SU-DHL-6 (cell line): Measurements from ENCODE around the gene ATP11C.

Experiments
- H2AFZ ChIP-seq: fragments of 200-600 bp; sonication (generic); 2 replicates; pipeline ENCODE4 v1.6.1; 2014; ENCODE audit warnings: low read depth, mild to moderate bottlenecking, moderate library complexity, mixed read lengths, antibody characterized with exemption, low read length; ENCODE audit not compliant: severe bottlenecking
- H3F3A ChIP-seq: fragments of 200-600 bp; shearing (Covaris generic); 2 replicates; pipeline ENCODE4 v1.6.0; 2016; ENCODE audit warnings: antibody characterized with exemption, mild to moderate bottlenecking; ENCODE audit not compliant: insufficient read depth
- H3K27ac ChIP-seq: fragments of 200-600 bp; sonication (generic); 2 replicates; pipeline ENCODE4 v1.5.1; 2016; ENCODE audit warnings: low read depth, mild to moderate bottlenecking, low read length, moderate library complexity, mixed read lengths
- H3K27me3 ChIP-seq: fragments of 200-600 bp; sonication (generic), shearing (Covaris generic); 2 replicates; pipeline ENCODE4 v1.6.0; 2014; ENCODE audit warnings: mild to moderate bottlenecking, low read length
- H3K36me3 ChIP-seq: fragments of 200-600 bp; sonication (generic); 2 replicates; pipeline ENCODE4 v1.6.1; 2014; ENCODE audit warnings: mild to moderate bottlenecking, low read length, mixed read lengths
- H3K4me2 ChIP-seq: fragments of 300-600, 200-600 bp; shearing (Covaris generic), sonication (generic); 2 replicates; pipeline ENCODE4 v1.6.0; 2014; ENCODE audit warnings: low read length, low read depth, mild to moderate bottlenecking; ENCODE audit not compliant: poor library complexity, severe bottlenecking
- H3K4me3 ChIP-seq: fragments of 200-600 bp; sonication (generic); 2 replicates; pipeline ENCODE4 v1.5.1; 2014; ENCODE audit warnings: antibody characterized with exemption, low read length, mild to moderate bottlenecking, mixed read lengths; ENCODE audit not compliant: insufficient read depth, poor library complexity, severe bottlenecking
- H3K79me2 ChIP-seq: fragments of 200-600 bp; sonication (generic); 2 replicates; pipeline ENCODE4 v1.6.1; 2014; ENCODE audit warnings: mild to moderate bottlenecking, low read length, moderate library complexity; ENCODE audit not compliant: insufficient read depth
- H3K9ac ChIP-seq: fragments of 200-600 bp; sonication (generic); 2 replicates; pipeline ENCODE4 v1.7.0; 2014; ENCODE audit warnings: mild to moderate bottlenecking, low read length
- H3K9me2 ChIP-seq: fragments of 200-600 bp; sonication (generic); replicated peaks from 2 replicates; pipeline ENCODE4 v1.6.1; 2014; ENCODE audit warnings: low read length; ENCODE audit not compliant: insufficient read depth
- H3K9me3 ChIP-seq: fragments of 200-600 bp; sonication (generic); 2 replicates; pipeline ENCODE4 v1.6.1; 2014; ENCODE audit warnings: low read length, mixed read lengths; ENCODE audit not compliant: insufficient read depth
- H4K20me1 ChIP-seq: fragments of 200-600 bp; sonication (generic); 2 replicates; pipeline ENCODE4 v1.6.1; 2014; ENCODE audit warnings: low read depth, mild to moderate bottlenecking, antibody characterized with exemption, low read length, moderate library complexity, mixed read lengths
- EZH2phosphoT487 ChIP-seq: fragments of 200-600 bp; sonication (generic), shearing (Covaris generic); conservative IDR thresholded peaks from 2 replicates; pipeline ENCODE4 v1.6.1; 2018; ENCODE audit warnings: mild to moderate bottlenecking, antibody characterized with exemption, low read length, moderate library complexity, mixed read lengths
- TF ChIP-seq, protein P1 (sequence below): fragments of 200-600 bp; sonication (generic); IDR thresholded peaks from one replicate; pipeline ENCODE4 v1.5.1; 2017; ENCODE audit warnings: antibody characterized with exemption, mild to moderate bottlenecking, low read length, moderate library complexity; ENCODE audit not compliant: insufficient read depth, poor library complexity, severe bottlenecking

ATP11C gene

DNA sequence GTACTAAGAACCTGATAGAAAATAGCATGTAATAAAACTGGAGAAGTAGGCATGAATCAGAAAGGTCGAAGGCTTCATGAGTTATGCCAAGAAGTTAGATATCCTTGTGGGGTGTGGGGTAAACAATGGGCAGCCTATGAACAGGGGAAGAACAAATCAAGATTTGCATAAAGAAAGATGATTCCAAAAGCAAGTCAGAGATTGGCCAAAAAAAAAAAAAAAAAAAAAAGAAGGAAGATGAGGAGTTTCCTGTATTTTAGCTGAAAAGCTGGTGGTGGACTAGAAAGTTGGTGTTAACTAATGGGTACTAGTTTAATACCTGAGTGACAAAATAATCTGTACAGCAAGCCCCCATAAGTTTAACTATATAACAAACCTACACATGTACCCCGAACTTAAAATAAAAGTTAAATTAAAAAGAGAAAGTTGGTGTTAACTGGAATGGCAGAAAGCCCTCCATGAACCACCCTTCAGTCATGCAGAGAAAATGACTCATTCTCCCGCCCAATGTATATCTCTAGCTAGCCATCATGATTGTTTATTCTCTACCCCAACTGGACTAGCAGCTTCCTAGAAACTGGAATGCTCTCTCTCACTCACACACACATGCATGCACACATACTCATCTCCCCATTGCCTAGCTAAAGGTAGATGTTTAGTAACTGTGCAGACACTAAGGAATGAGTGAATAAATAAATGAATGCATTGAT is 41.7 kb downstream of the ATP11C start:
- Histone ChIP-seq H4K20me1 (no peaks in the 10 kb centered on the region), H3K4me3 (no peak overlapping the region), H3K9me3 (no peaks in the 10 kb centered on the region), H3K4me2 (no peak overlapping the region), H3K27me3 (no peaks in the 10 kb centered on the region), H3K36me3 (no peaks in the 10 kb centered on the region), H3F3A (no peaks in the 10 kb centered on the region), H3K9ac (no peak overlapping the region), H3K27ac (no peak overlapping the region), H3K79me2 (no peaks in the 10 kb centered on the region; the same call in 1 of the 2 replicates), H2AFZ (no peak overlapping the region), H3K9me2 (no peaks in the 10 kb centered on the region)
- TF ChIP-seq, protein P1, sequence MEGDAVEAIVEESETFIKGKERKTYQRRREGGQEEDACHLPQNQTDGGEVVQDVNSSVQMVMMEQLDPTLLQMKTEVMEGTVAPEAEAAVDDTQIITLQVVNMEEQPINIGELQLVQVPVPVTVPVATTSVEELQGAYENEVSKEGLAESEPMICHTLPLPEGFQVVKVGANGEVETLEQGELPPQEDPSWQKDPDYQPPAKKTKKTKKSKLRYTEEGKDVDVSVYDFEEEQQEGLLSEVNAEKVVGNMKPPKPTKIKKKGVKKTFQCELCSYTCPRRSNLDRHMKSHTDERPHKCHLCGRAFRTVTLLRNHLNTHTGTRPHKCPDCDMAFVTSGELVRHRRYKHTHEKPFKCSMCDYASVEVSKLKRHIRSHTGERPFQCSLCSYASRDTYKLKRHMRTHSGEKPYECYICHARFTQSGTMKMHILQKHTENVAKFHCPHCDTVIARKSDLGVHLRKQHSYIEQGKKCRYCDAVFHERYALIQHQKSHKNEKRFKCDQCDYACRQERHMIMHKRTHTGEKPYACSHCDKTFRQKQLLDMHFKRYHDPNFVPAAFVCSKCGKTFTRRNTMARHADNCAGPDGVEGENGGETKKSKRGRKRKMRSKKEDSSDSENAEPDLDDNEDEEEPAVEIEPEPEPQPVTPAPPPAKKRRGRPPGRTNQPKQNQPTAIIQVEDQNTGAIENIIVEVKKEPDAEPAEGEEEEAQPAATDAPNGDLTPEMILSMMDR: no peak
- TF ChIP-seq EZH2phosphoT487: no peak

DNA sequence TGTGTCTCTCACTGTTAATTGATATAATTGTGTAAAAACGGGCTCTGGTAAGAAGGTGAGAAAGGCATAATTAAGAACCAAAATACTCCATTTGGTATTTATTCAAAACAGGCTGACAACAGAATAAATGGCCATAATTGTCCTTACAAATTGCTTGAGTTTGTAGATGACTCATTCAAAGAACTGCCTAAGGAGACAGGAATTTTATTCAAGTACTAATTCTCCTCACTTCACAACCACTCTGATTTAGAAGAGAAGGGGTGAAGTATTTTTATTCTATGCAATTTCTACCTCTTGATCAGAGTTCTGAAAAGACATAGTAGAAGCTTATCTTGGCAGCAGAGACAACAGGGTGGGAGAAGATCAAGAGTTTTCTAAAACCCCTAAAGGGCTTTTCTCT is 43.1 kb downstream of the ATP11C start:
- H3K27me3 ChIP-seq: no peaks in the 10 kb centered on the region
- H4K20me1 ChIP-seq: no peaks in the 10 kb centered on the region
- H3K9me2 ChIP-seq: no peaks in the 10 kb centered on the region
- H3K4me2 ChIP-seq: no peak overlapping the region
- no peaks in the 10 kb centered on the region for H3K9me3 ChIP-seq
- no peak overlapping the region for H3K9ac ChIP-seq
- H3K27ac ChIP-seq: no peak overlapping the region
- TF ChIP-seq EZH2phosphoT487: no peak
- H3K4me3 ChIP-seq: no peak overlapping the region
- H3K36me3 ChIP-seq: no peaks in the 10 kb centered on the region
- H3K79me2 ChIP-seq: no peaks in the 10 kb centered on the region; the same call in 1 of the 2 replicates
- no peak overlapping the region for H2AFZ ChIP-seq
- no peaks in the 10 kb centered on the region for H3F3A ChIP-seq

DNA sequence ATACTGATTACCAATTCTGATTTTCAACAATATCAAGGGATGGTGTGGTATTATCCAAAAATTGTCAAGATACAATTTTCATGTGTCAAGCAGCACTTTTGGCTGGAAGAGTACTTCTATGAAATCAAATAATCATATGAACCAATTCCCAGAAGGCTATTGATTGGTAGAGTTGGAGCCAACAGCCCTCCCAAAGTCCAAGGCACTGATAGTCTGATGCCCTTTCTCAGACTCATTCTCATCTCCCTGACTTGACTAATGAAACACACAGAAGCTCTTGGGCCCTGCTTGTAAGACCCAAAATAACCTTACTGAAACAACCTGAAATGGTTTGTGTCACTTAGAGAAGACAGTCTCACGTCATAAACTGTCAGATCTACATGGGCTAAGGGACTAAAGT is 48.9 kb downstream of the ATP11C start:
- Histone ChIP-seq H3K9me3 (no peaks in the 10 kb centered on the region), H3K9ac (no peak overlapping the region), H3K79me2 (no peaks in the 10 kb centered on the region; the same call in 1 of the 2 replicates), H3K36me3 (no peaks in the 10 kb centered on the region), H3K9me2 (no peaks in the 10 kb centered on the region), H3K4me2 (no peak overlapping the region), H3F3A (no peaks in the 10 kb centered on the region), H2AFZ (no peak overlapping the region), H3K27me3 (no peaks in the 10 kb centered on the region), H3K27ac (no peak overlapping the region), H3K4me3 (no peak overlapping the region), H4K20me1 (no peaks in the 10 kb centered on the region)
- no peak for TF ChIP-seq EZH2phosphoT487
- TF ChIP-seq, protein P1: no peak

DNA sequence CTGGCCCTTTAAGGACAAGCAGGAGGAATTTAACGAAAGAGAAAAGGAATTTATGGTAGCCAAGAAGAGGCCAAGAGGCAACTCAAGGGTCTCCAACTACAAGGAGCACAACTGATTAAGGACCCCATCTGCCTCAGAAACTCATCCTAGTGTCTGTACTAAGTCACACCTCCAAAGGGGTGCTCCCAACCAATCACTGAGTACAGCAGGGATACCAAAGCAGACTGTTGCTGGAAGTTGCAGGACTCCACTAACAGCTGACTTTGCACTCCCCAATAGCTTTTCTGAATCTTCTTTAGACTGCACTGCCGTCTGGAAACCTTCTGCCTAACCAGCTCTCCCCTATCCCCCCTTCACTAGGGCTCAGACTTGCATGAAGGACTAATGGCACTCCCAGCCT is 50.6 kb downstream of the ATP11C start:
- H3K4me2 ChIP-seq: no peak overlapping the region
- no peaks in the 10 kb centered on the region for H3F3A ChIP-seq
- H3K9me2 ChIP-seq: no peaks in the 10 kb centered on the region
- H4K20me1 ChIP-seq: no peaks in the 10 kb centered on the region
- H2AFZ ChIP-seq: no peak overlapping the region
- no peak overlapping the region for H3K9ac ChIP-seq
- H3K36me3 ChIP-seq: no peaks in the 10 kb centered on the region
- TF ChIP-seq EZH2phosphoT487: no peak
- TF ChIP-seq, protein P1: no peak
- H3K27me3 ChIP-seq: no peaks in the 10 kb centered on the region
- no peak overlapping the region for H3K4me3 ChIP-seq
- no peaks in the 10 kb centered on the region; the same call in 1 of the 2 replicates for H3K79me2 ChIP-seq
- no peak overlapping the region for H3K27ac ChIP-seq
- H3K9me3 ChIP-seq: no peaks in the 10 kb centered on the region
